Panc1 (cell line): ENCODE results near the gene RBM5. TPM values are rescaled to one million over a fixed set of nuclear protein-coding genes. Genes with fewer than 3 reads are reported as not detected.

Experiments
- ATAC-seq: fragments of 200-7000 bp; cut with Tn5 transposase; 2 replicates; pipeline ENCODE4 v1.9.1; 2020; ENCODE audit warnings: mild to moderate bottlenecking, moderate library complexity
- BruUV-seq: library from RNA; stranded (reverse); fragments of 400-500 nt; replicated peaks from 2 replicates; lab custom pipeline; 2021; lab: Mats Ljungman, UMichigan
- CTCF ChIA-PET: fragments of 300-600 bp; sonication (Branson Sonifier 250); formaldehyde crosslinking; loops from one replicate; lab custom pipeline; 2022; ENCODE audit warnings: antibody characterized with exemption; lab: Charles Lee
- POLR2A ChIA-PET: fragments of 300-600 bp; sonication (Branson Sonifier 250); formaldehyde crosslinking; loops from one replicate; lab custom pipeline; 2022; ENCODE audit warnings: antibody characterized with exemption; lab: Charles Lee
- DNase-seq: peaks from one replicate; pipeline ENCODE4 v3.0.0-alpha.2; 2010; ENCODE audit warnings: low read depth, low spot score
- H3K27ac ChIP-seq: 2 replicates; pipeline ENCODE4 v1.5.1; 2011; ENCODE audit warnings: mild to moderate bottlenecking, low read length, inconsistent platforms
- H3K27me3 ChIP-seq: fragments of 200-500 bp; sonication (Bioruptor generic); 2 replicates; pipeline ENCODE4 v1.6.0; 2014; ENCODE audit warnings: low read length, inconsistent platforms; ENCODE audit not compliant: control insufficient read depth, insufficient read depth
- H3K36me3 ChIP-seq: fragments of 200-500 bp; sonication (Bioruptor generic); 2 replicates; pipeline ENCODE4 v1.5.1; 2014; ENCODE audit warnings: inconsistent platforms, mild to moderate bottlenecking, low read length, moderate library complexity; ENCODE audit not compliant: control insufficient read depth, insufficient read depth
- H3K4me1 ChIP-seq: 2 replicates; pipeline ENCODE4 v1.5.1; 2011; ENCODE audit warnings: inconsistent platforms, mild to moderate bottlenecking, low read length, moderate library complexity; ENCODE audit not compliant: control insufficient read depth, insufficient read depth
- H3K4me3 ChIP-seq, 2 experiments: 2 replicates each; pipeline ENCODE4 v1.5.1; 2011 to 2012; ENCODE audit warnings: low read depth in 2 of 2, low read length in 2 of 2, mild to moderate bottlenecking in 2 of 2, inconsistent platforms in 1 of 2, moderate library complexity in 1 of 2
- H3K9me3 ChIP-seq: fragments of 200-500 bp; sonication (Bioruptor generic); 2 replicates; pipeline ENCODE4 v1.5.1; 2014; ENCODE audit warnings: low read depth, mild to moderate bottlenecking, inconsistent platforms, low read length, moderate library complexity; ENCODE audit not compliant: control insufficient read depth, insufficient read depth
- POLR2AphosphoS5 ChIP-seq: IDR thresholded peaks from 2 replicates; pipeline ENCODE4 v1.6.1; 2012; ENCODE audit warnings: mild to moderate bottlenecking, low read depth, low read length, moderate library complexity
- SIN3A ChIP-seq: IDR thresholded peaks from 2 replicates; pipeline ENCODE4 v1.6.1; 2012; ENCODE audit warnings: low read depth, mild to moderate bottlenecking, low read length, moderate library complexity, borderline replicate concordance; ENCODE audit not compliant: insufficient read depth
- TCF7L2 ChIP-seq: IDR thresholded peaks from 2 replicates; pipeline ENCODE4 v1.6.1; 2011; ENCODE audit warnings: mild to moderate bottlenecking, low read depth, low read length, inconsistent platforms
- in situ Hi-C: cut with HindIII; loops from 2 replicates; pipeline ENCODE4 v1.10.0; 2016; ENCODE audit warnings: low sequenced_read_pairs, low pct_unique_long_range_greater_than_20kb
- intact Hi-C: fragments of 100-400 bp; cut with micrococcal nuclease; formaldehyde crosslinking; loops from one replicate; pipeline ENCODE4 v1.10.0; 2022; ENCODE audit not compliant: unreplicated experiment
- total RNA-seq: library from RNA; stranded (reverse); gene quantifications from one replicate; pipeline ENCODE4 v1.2.1, GENCODE V29; 2021; ENCODE audit not compliant: unreplicated experiment
- TF ChIP-seq, protein P1 (sequence below), 2 experiments: IDR thresholded peaks; 2 replicates each; pipeline ENCODE4 v1.6.1; 2011 to 2012; ENCODE audit warnings: low read depth in 2 of 2, control low read depth in 1 of 2, low read length in 1 of 2, mild to moderate bottlenecking in 1 of 2, moderate library complexity in 1 of 2; ENCODE audit not compliant: insufficient read depth in 1 of 2
- TF ChIP-seq, protein P2 (sequence below): fragments of 450-650 bp; IDR thresholded peaks from 2 replicates; pipeline ENCODE4 v1.5.1; 2017; ENCODE audit warnings: mild to moderate bottlenecking

Gene RBM5
- total RNA-seq, 1 experiment from 2014 or later = 86.6 TPM

DNA sequence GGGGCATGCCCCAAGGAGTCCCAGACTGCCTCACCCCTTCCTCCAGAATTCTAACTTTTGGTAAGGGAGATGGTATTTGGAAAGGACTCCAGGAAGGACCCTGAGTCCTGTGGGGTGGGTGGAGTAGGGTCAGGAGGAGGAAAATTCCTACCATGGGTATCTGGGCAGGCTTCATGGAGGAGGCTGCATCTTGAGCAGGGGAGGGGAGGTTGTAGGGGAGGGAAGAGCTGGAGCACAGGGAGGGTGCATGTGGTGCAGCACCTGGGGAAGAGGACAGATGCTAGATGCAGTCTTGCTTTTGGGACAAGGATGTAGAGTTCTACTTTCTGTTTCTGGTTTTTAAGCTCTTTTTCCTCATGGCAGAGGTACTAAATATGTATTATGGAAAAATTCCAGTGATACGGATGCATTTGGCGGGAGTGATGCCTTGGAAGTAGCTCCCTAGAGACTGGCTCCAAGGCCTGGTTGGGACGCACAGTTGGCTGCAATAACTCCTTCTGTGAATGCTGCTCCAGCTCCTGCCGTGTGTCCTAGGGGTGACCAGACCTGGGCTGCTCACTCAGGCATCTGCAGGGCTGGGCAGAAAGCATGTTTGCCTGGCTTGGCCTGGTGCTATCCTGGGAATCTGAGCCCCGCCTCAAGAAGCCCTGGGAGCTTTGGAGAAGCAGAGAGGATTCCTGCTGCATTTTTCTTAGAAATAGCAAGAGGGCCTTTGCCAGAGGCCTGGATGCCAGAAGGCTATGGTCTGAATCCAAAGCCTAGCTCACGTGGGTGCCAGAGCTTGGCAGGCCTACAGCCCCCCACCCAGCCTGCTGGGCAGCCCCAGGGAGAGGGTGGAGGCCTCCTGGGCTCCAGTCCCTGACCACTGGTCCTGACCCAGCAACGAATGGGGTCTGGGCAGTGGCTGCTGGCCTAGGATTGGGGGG lies 76.5 kb downstream of the RBM5 start:
- H3K27ac ChIP-seq = peak overlapping the region; percentile 96
- in situ Hi-C loops = no loop called here
- H3K9me3 ChIP-seq = no peaks in the 10 kb centered on the region
- POLR2A ChIA-PET = no interaction called here
- TF ChIP-seq, protein P1, sequence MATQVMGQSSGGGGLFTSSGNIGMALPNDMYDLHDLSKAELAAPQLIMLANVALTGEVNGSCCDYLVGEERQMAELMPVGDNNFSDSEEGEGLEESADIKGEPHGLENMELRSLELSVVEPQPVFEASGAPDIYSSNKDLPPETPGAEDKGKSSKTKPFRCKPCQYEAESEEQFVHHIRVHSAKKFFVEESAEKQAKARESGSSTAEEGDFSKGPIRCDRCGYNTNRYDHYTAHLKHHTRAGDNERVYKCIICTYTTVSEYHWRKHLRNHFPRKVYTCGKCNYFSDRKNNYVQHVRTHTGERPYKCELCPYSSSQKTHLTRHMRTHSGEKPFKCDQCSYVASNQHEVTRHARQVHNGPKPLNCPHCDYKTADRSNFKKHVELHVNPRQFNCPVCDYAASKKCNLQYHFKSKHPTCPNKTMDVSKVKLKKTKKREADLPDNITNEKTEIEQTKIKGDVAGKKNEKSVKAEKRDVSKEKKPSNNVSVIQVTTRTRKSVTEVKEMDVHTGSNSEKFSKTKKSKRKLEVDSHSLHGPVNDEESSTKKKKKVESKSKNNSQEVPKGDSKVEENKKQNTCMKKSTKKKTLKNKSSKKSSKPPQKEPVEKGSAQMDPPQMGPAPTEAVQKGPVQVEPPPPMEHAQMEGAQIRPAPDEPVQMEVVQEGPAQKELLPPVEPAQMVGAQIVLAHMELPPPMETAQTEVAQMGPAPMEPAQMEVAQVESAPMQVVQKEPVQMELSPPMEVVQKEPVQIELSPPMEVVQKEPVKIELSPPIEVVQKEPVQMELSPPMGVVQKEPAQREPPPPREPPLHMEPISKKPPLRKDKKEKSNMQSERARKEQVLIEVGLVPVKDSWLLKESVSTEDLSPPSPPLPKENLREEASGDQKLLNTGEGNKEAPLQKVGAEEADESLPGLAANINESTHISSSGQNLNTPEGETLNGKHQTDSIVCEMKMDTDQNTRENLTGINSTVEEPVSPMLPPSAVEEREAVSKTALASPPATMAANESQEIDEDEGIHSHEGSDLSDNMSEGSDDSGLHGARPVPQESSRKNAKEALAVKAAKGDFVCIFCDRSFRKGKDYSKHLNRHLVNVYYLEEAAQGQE (IDR thresholded peaks at IDR 0.05; ENCODE audit: insufficient read depth in 1 of 2, low read depth in 2 of 2, low read length in 1 of 2) = no peak
- no peak for TF ChIP-seq TCF7L2
- TF ChIP-seq, protein P2, sequence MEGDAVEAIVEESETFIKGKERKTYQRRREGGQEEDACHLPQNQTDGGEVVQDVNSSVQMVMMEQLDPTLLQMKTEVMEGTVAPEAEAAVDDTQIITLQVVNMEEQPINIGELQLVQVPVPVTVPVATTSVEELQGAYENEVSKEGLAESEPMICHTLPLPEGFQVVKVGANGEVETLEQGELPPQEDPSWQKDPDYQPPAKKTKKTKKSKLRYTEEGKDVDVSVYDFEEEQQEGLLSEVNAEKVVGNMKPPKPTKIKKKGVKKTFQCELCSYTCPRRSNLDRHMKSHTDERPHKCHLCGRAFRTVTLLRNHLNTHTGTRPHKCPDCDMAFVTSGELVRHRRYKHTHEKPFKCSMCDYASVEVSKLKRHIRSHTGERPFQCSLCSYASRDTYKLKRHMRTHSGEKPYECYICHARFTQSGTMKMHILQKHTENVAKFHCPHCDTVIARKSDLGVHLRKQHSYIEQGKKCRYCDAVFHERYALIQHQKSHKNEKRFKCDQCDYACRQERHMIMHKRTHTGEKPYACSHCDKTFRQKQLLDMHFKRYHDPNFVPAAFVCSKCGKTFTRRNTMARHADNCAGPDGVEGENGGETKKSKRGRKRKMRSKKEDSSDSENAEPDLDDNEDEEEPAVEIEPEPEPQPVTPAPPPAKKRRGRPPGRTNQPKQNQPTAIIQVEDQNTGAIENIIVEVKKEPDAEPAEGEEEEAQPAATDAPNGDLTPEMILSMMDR = no peak
- TF ChIP-seq POLR2AphosphoS5 = no peak
- TF ChIP-seq SIN3A = no peak
- no peak overlapping the region for H3K4me3 ChIP-seq
- peak; percentile 11; the same call in 1 of the 2 replicates for ATAC-seq
- H3K27me3 ChIP-seq = no peaks in the 10 kb centered on the region
- intact Hi-C loops = no loop called here
- CTCF ChIA-PET = no interaction called here
- no peak for DNase-seq
- H3K4me1 ChIP-seq = peaks cover 97% of the 10 kb centered on the region
- BruUV-seq = no TSS peak
- no peaks in the 10 kb centered on the region for H3K36me3 ChIP-seq

DNA sequence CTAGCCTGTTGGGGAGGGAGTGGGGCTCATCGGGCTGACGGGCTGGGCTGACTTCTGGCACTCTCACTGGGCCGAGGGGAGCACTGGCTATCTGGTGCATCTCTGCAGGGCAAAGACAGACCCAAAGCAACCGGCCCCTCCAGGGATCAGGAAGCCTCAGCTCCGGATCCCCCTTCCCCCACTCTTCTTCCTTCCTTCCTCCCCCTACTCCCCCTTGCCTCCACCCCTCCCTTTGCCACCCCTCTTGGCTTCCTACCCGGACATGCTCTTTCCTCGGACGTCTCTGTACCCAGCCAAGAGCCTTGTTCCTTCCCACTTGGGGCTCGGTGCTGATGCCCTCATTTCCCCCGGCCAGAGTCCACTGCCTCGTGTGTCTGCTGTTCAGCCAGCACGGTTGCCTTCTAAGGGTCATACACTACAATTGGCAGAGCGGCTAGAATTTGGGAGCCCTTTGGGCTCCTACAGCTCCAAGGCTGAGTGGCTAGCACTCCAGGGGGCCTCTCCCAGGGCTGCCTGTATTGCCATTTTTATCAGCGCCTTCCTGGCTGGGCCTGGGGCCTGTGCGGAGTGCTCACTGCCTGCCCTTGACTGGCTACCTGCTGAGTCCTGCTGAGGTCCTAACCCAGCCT lies 77.3 kb downstream of the RBM5 start:
- no peak for ATAC-seq

More for the DNA sequence above, 77.3 kb downstream of the RBM5 start:
- Histone ChIP-seq H3K27me3 (no peaks in the 10 kb centered on the region), H3K27ac (peak overlapping the region; percentile 96), H3K4me3 (no peak overlapping the region), H3K36me3 (no peaks in the 10 kb centered on the region), H3K9me3 (no peaks in the 10 kb centered on the region), H3K4me1 (peaks cover 97% of the 10 kb centered on the region)
- BruUV-seq = no TSS peak
- intact Hi-C loops = no loop called here
- ChIA-PET POLR2A (no interaction called here), CTCF (no interaction called here)
- in situ Hi-C loops = no loop called here
- TF ChIP-seq, protein P1 (IDR thresholded peaks at IDR 0.05; ENCODE audit: insufficient read depth in 1 of 2, low read depth in 2 of 2, low read length in 1 of 2) = no peak
- TF ChIP-seq POLR2AphosphoS5 (no peak), TCF7L2 (no peak), SIN3A (no peak)
- TF ChIP-seq, protein P2 = no peak
- no peak for DNase-seq
